ENCODE results near the gene CARD6.
"Not testable (repeated sequence)": the region's sequence is repeated elsewhere in the genome, so short reads cannot be mapped to it uniquely, and the experiment has no call there.

The CARD6 gene

DNA sequence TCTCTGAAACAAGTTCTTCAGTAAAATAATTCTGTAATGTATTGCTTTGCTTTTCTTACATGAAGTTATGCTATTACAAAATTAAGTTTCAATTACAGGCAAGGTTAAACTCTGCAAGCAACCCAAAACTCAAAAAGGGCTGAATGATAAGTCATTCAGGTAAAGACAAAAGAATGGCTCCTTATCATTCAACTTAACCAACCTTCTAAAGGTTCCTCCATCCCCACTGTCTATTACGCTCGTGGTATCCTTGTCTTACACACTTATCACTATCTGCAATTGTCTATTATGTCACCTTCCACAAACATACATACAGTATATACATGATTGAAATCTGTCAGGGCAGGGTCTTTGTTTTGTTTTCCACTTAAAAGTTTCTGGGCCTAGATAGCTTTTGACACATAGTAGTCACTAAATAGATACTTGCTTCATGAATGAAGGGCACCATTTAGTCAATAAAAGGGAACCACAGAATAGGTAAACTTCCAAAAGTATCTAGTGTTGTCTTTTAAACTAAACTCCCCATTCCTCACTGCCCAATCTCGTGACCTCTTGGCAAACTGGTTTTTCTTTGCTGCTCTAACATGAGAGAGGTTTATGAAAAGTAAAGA lies 13.0 kb upstream of the CARD6 start:
- DNase-seq (ENCODE audit: low spot score), result no peak

DNA sequence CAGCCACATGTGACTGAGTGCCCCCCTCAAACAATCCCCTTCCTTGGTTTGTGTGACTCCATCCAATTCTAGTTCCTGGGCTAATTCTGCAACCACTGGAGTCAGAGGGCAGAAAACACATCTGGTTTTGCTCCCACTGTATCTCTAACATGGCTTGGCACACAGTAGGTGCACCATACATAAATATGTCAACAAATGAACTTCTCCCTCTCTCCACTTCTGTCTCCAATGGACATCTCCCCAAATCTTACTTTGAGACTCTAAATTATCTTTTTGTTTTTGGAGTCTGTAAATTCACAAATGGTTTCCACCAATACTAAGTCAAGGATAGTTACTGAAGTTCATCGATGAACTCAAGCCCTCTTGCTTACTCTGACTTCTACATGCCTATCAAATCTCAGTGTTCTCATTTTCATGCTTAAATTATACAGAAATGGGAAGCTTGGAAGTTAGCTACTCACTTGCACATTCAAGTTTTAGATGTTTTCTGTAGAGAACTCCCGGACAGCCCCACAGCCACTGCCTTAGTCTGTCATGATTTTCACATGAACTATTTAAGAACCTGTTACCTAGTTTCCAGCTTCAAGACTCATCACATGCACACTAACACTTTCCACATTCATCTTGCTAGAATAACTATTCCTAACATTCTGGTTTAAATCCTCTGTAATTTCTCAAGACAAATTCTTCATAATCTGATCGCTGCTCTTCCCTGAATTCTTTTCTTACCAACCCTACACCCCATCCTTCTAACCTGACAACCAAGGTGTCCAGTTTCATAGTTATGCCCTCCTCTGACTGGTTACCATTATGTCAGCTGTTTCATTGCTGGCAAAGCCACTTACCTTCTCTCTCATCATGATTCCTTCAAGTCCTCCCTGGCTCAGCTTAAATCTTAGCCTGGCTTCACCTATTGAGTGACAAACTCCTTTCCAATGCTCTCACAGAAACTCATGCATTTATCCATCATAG lies 12.2 kb upstream of the CARD6 start:
- DNase-seq (ENCODE audit: low spot score), result no peak

DNA sequence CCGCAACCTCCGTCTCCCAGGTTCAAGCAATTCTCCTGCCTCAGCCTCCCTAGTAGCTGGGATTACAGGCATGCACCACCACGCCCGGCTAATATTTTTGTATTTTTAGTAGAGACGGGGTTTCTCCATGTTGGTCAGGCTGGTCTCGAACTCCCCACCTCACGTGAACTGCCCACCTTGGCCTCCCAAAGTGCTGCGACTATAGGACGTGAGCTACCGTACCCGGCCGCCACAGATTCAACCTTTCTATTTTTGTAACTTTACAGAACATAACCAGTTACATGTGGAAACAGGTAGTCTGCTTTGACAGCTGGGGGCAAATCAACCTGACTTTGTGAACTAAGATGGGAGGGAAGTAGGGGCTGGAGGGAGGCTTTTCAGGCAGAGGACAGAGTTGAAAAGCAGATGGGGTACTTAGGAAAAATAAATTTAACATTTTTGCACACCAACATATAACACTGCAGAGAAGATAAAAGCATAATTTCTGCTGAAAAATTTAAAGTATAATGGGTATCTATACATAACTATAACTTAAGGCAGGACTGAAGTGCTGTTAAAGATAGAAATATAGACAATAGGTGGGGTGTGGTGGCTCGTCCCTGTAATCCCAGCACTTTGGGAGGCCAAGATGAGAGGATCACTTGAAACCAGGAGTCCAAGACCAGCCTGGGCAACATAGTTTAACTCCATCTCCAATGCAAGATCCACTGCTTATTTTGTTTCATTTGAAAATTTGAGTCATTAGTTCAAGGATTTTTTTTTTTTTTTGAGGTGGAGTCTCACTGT lies 11.2 kb upstream of the CARD6 start:
- no peak for DNase-seq (ENCODE audit: low spot score)

DNA sequence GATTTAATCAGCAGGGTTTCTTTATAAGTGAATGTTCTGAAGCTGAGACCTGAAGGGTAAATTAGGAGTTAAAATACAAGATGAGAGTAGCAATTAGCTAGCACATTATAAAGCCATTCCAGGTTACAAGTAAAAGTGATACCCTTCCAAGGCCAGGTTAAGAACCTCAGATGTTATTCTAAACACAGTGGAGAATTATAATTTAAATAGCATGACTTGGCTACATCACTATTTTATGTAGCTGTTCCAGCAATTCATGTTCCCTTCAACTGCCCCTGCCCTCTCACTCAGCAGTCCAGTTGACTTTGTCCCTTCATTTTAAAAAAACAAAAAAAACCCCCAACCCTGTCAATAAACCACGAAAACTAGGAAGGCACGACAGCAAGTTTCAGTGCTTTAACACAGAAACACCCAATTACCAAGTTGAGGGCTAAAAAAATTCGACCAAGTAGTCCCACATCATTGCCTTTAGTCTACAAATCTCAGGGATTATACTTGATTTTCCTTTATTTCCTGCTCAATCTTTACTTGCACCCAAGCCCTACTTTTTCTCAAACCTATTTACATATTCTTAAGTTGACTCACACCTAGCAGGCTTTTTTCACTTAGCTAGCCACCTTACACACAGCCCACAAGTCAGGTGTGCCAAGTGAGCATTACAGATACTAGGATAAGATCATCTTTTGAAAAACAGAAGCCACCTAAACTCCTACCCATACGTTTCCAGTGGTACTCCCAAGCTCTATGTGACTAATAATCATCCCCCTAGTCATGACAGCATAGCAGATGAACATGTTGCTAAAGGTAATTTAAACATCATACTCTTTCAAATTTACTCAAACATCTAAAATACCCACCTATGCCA lies 9.6 kb upstream of the CARD6 start:
- DNase-seq (ENCODE audit: low spot score), result no peak

DNA sequence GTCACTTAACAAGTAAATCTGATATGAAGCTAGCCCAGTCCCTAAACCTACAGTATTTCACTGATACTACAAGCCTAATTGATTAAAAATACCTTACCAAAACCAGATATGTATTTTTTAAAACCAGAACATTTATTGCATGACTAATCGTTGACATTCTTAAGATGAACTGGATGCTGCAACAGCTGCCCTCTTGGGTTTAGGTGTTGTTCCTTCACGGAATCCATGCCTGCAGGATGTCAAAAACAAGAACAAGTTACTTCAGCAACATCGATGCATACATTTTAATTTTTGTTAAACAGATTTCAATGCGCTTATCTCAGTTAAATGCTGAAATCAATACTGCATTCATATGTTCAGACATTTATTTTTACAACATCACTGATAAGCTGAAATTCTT lies 8.8 kb upstream of the CARD6 start:
- no peak for DNase-seq (ENCODE audit: low spot score)

DNA sequence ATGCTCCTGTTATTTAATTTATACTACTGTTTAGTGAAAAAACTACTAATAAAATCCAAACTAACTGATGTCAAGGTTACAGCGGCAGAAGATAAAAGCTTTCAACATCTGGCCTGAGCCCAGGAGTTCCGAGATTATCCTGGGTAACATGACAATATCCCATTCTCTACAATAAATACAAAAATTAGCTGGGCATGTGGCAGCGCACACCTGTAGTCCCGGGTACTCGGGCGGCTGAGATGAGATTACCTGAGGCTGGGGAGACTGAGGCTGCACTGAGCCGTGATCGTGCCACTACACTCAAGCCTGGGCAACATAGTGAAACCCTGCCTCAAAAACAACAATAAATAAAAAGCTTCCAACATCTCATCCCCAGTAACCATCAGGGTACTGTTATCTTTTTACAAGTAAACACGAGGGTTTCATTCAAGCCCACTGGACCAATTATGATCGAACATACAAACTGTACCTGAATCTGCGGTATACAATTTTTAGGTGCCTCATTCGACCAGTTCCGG lies 7.4 kb upstream of the CARD6 start:
- no peak for DNase-seq (ENCODE audit: low spot score)

DNA sequence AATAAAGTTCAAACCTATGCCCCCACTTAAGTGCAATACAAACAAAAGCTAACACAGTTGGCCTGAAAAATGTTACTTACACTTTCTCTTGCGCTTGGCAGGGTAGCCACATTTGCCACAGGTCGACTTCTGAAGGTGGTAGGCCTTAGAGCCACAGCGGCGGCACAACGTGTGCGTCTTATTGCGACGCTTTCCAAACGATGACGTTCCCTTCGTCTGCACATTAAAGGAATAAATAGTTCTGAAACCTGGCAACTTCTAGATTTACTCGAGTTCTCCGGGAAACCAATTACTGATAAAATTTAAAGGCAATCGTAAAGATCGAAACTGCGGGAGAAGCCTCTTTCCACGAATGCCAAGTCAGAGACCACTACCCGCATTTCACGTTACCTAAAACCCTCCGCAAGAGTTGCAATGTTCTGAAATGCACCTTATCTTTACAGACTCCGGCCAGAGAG lies 6.7 kb upstream of the CARD6 start:
- DNase-seq (ENCODE audit: low spot score), result no peak

DNA sequence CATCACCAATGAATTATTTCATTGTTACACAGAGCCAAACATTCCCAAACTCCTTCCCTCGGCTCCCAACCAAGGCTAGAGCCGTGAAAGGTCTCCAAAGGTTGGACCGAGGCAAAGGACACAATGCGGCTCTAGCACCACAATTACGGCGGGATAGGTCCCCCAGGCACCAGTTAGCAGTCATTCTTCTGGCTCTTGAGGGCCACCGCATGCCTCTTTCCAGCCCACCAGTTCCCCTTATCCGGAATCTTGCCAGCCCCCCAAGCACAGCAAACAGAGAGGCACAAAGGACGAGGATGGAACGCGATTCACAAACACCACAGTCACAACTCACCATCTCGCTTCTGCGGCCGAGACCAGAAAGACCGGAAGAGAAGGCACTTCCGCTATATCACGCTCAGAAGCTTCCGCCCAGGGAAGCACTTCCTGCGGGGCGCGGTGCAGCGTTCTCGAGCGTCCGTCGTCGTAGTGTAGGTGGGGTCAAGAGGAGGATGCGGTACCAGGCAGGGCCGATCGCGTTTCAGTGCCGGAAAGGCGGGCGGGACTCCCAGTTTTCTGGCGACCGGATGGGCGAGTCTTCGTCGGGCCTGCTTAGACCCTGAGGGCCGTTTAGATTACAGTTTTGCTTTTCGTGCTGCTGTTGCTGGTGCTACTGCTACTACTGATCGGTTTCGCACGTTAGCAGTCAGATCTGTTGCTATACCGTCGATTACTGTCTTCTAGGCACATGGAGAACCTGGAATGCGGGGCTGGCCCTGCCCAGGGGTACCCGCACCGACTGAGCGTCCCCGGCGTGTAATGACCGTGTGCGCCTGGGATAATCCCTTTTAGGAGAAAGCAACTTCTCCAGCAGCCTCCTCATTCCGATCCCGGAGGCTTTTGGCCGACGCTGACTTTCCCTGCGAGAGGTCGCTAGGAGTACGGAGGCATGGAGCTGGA lies 6.0 kb upstream of the CARD6 start, which contains the start of gene RPL37:
RPL37 (minus strand) TSS at position 374 of the 939 bp plus-strand sequence; CDS start at position 337, 37 bp downstream.
- peak; percentile 96 for DNase-seq (ENCODE audit: low spot score)

DNA sequence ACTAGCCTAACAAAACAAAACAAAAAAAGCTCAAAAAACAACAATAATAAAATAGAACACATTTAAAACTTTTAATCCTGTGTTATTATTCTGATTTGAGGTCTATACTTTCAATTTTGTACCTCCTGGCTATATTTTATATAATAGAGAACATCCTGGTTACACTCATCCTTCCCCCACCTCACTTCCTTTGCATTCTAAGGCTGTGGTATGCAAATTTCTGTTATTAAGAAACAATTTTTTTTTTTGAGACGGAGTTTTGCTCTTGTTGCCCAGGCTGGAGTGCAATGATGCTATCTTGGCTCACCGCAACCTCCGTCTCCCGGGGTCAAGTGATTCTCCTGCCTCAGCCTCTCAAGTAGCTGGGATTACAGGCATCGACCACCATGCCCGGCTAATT lies 3.1 kb upstream of the CARD6 start:
- DNase-seq (ENCODE audit: low spot score), result no peak

DNA sequence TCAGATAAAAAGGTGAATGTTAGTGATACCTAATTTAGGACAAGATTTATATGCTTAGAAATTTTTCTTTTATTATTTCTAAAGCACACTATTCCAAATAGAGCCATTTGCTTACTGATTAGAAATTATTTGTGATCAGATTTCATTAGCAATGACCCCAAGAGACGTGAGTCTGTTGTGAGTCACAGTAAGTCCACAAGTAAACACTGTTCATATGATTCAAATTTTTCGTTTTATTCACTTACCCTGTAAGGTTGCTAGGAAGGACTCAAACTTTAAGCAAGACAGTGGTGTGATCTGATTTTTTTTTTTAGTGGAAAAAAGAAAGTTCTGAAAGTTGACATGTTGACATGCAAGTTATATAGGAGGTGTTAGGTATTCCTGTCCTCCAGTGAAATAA lies 1.2 kb downstream of the CARD6 start:
- DNase-seq (ENCODE audit: low spot score), result no peak

DNA sequence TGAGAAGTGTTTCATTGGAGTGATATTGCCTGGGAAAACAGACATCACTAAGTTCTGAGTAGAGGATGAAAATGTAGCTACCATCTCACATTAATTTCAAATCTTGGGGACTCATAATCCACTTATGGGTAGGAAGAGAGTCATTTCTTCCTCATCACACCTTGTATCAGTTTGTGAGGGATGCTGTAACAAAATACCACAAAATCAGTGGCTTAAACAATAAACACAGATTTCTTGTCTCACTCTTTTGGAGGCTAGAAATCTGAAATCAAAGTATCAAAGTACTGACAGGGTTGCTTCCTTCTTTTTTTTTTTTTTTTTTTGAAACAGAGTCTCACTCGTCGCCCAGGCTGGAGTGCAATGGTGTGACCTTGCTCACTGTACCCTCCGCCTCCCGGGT lies 3.4 kb downstream of the CARD6 start:
- no peak for DNase-seq (ENCODE audit: low spot score)

DNA sequence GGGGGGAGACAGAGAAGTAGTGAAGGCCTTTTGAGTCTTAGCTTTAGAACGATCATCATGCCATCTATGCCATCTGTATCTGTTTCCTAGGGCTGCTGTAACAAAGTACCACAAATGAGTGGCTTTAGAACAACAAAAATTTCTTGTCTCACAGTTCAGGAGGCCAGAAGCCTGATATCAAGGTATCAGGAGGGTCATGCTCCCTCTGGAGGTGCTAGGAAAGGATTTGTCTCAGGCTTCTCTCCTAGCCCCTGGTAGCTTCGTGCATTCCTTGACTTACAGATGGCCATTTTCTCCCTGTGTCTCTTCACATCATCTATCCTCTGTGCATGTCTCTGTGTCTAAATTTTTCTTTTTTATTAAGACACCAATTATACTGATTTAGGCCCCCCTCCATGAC lies 5.2 kb downstream of the CARD6 start:
- no peak for DNase-seq (ENCODE audit: low spot score)

DNA sequence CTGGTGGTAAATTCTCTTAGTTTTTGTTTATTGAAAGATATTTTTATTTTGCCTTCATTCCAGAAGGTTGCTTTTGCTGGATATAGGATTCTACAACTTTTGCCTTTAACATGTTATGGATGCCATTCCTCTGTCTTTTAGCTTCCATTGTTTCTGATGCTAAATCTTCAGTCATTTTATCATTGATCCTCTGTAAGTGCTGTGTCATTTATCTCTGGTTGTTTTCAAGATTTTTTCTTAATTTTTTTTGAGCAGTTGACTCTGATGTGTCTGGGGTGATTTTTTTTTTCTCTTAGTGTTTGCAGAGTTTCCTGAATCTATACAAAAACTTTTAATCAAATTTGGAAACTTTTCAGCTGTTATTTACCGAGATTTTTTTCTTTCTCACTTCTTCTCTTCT lies 6.4 kb downstream of the CARD6 start:
- no peak for DNase-seq (ENCODE audit: low spot score)

DNA sequence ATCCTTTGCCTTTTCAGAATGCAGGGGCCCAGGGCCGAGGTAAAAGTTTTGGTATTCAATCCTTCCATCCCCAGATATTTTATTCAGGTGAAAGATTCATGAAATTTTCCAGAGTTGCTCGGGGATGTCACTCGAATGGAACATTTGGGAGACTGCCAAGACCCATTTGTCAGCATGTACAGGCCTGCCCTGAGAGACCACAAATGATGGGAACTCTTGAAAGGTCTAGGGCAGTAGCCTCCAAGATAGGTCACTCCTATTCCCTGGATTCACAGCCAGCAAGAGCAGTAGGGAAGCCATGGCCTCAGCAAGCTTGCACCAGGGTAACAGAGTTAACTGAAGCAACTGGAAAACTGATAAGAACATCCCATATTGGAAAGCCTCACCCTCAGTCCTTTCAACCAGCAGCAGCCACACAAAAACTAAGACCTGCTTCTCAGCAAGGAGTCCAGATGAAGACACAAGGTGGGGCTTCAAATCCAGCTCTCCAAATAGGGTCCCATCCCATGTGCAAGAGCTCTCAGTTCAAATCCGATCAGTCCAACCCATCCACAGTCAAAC lies 12.5 kb downstream of the CARD6 start:
- no peak for DNase-seq (ENCODE audit: low spot score)

DNA sequence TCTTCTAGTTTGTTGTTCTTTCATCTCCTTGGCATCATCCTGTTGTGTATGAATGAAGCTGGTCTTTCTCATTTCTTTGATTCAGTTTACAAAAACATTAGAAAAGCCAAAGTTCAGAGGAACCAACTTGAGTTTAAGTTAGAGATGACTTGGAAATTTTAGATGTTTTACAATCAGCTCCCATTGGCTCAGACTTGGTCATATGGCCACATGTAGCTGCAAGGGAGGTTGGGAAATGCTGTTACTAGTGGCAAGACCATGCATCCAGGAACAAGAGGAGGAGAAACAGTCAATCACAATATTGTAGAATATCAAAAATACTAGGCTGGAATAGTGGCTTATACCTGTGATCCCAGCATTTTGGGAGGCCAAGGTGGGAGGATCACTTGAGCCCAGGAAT lies 19.5 kb downstream of the CARD6 start:
- DNase-seq (ENCODE audit: low spot score), result no peak

DNA sequence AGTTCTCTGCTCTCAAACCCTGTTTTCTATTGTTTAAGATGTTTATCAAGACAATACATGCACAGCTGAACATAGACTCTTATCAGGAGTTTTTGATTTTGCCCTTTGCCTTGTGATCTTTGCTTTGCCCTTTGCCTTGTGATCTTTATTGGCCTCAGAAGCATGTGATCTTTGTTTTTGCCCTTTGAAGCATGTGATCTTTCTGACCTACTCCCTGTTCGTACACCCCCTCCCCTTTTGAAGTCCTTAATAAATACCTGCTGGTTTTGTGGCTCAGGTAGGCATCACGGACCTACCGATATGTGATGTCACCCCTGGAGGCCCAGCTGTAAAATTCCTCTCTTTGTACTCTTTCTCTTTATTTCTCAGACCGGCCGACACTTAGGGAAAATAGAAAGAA lies 23.8 kb downstream of the CARD6 start:
- DNase-seq (ENCODE audit: low spot score), result not testable (repeated sequence)

DNA sequence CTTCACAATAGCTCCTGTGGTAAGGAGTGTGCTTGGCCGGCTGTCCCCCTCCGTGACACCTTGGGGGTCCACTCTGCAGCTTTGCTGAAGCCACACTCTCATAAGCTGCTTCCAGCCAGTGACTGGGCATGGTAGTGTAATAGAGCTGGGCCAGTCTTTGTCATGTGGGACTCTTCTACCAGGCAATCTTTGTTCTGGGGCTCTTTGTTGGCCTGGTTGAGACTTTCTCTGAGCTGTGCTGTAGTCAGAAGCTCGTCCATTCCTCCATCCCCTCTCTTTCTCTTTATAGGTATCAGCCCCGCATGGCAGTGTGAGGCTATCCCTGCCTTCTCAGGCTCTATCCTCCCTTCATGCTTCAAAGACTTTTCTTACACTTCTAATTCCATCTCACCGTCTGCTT lies 25.7 kb downstream of the CARD6 start:
- DNase-seq (ENCODE audit: low spot score), result no peak

DNA sequence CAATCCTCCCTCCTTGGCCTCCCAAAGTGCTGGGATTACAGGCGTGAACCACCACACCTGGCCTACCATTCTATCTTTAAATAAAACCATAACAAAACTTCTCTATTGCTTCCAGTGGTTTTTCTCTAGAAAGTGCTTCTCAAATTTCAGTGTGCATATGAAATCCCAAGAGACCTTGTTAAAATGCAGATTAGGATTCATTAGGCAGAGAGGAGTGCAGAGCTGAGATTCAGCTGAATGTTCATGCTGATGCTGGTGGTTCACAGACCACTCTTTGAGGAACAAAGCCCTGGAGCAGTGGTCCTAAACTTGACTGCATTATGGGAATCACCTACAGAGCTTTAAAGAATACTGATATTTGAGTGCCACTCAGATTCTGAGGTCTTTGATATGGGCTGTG lies 28.2 kb downstream of the CARD6 start:
- no peak for DNase-seq (ENCODE audit: low spot score)

DNA sequence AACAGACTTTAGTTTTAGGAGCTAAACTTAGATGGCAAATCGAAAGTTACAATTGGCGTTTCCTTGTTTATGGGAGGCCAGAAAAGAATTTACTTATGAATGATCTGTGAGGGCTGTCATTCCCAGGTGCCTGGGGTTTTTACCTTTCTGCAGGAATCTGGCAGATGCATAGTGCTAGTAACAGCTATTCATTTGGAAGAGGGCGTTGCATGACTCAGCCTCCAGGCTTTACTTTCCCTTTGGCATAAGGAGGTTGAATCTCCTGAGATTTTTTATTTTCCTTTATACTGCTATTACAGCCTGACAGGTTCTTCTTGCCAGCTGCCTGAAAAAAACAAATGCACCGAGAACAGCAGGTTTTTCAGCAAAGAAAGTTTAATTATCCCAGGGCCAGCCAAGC lies 30.0 kb downstream of the CARD6 start:
- DNase-seq (ENCODE audit: low spot score), result no peak

DNA sequence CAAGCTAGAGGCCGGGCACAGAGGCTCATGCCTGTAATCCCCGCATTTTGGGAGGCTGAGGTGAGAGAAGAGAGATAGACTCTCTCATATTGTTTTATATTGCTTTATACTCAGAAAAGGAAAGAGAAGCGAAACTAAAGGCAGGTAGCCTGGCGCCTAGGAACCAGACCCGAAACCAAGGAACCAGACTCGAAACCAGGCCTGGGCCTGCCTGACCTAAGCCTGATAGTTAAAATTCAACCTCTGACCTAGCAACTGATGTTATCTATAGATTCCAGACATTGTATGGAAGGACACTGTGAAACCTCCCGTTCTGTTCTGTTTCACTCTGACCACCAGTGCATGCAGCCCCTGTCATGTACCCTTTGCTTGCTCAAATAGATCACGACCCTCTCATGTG lies 31.1 kb downstream of the CARD6 start:
- not testable (repeated sequence) for DNase-seq (ENCODE audit: low spot score)

Data from left forelimb (tissue), 1 donor.